A204.1 (cell line): ENCODE results near the gene FLT1.
A peak's percentile ranks its signal among the peaks of the same experiment; 100 is the strongest.

Experiments used
- FAIRE-seq: peaks from 2 replicates; lab custom pipeline; 2012; peaks lifted over from hg19 to GRCh38; lab: Jason Lieb, UNC

The FLT1 gene

DNA sequence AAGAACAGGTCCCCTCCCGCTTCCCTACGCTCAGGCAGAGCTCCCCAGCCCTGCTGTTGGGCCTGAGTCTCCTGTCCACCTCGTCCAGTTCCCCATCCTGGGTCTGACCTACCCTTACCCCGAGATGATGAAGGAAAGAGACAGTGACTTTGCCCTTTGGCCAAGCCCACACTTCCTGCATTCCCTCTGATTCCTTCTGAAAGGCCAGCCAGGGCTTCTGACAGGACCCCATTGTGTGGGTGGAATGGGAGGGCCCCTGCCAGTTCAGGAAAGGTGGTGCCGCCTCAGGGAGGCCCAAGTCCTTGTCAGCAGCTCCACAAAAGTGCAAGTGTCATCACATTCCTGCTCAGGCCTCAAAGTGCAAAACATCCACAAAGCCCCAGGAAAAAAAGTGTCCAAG, 178.8 kb downstream of the FLT1 start:
- FAIRE-seq: no peak

GRCh38 chr13:28314879-28315278, 180.0 kb downstream of the FLT1 start:
- FAIRE-seq: no peak

GRCh38 chr13:28313579-28313978, 181.3 kb downstream of the FLT1 start:
- FAIRE-seq: no peak

DNA sequence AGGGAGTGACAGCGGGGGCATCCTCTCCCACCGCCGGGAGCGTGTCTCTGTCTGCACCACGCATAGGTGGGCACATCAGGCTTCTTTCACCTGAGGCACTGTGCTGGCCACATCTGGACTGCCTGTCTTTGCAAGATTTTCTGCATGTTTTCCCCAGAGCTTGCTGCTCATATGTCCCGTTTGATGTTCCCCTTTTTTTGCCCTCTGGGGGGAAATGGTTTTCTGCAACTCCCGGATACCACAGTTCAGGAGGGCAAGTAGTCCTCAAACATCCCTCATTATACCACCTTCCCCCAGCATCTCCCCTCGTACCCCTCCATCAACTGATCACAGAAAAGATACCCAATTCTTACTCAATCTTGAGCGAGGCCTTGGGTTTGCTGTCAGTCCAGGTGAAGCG, 188.6 kb downstream of the FLT1 start:
- FAIRE-seq: no peak

- FAIRE-seq: no peak
Measured at GRCh38 chr13:28301839-28302238, 193.1 kb downstream of the FLT1 start.

- FAIRE-seq: no peak
Measured at GRCh38 chr13:28299916-28300315, 195.0 kb downstream of the FLT1 start.

GRCh38 chr13:28297341-28297740, 197.6 kb downstream of the FLT1 start:
- FAIRE-seq: no peak

- FAIRE-seq: no peak
Measured at GRCh38 chr13:28286263-28286662, 208.7 kb downstream of the FLT1 start.

- FAIRE-seq: no peak
Measured at GRCh38 chr13:28283600-28283999, 211.3 kb downstream of the FLT1 start.

- no peak for FAIRE-seq
Measured at GRCh38 chr13:28282451-28282850, 212.5 kb downstream of the FLT1 start.

- FAIRE-seq: no peak
Measured at GRCh38 chr13:28273919-28274318, 221.0 kb downstream of the FLT1 start.

GRCh38 chr13:28271056-28271840, 223.7 kb downstream of the FLT1 start:
- no peak for FAIRE-seq

DNA sequence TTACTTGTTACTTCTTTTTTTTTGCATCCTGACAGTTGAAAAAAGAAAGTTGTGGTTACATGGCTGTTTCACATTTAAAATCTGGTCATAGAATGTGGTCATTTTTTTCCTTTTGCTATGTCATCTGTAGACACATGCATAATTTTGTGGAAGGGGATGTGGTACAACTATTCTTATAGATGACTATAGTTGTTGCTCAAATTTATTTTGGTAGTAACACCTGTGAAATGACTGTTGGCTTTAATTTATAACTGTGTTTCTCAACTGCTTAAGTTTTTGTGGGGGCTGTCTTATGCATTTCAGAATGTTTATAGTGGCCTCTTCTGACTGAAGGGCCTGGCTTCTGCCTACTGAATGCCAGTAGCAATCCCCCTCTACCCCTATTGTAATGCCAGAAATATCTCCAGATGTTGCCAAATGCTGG, 226.1 kb downstream of the FLT1 start:
- FAIRE-seq: no peak

GRCh38 chr13:28267497-28267896, 227.4 kb downstream of the FLT1 start:
- no peak for FAIRE-seq

- FAIRE-seq: no peak
Measured at GRCh38 chr13:28258417-28258816, 236.5 kb downstream of the FLT1 start.

DNA sequence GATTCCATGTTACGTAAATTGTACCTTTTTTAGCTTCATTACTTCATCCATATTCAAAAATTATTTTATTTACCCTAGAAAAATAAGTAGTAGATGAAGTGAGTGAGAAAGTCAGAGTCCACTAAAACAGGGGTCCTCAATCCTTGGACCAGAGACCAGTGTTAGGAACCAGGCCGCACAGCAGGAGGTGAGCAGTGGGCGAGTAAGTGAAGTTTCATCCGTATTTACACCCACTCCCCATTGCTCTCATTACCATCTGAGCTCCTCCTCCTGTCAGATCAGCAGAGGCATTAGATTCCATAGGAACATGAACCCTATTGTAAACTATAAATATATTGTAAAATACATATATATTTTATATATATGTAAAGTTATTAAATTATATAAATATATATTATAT, 237.6 kb downstream of the FLT1 start:
- FAIRE-seq: no peak

DNA sequence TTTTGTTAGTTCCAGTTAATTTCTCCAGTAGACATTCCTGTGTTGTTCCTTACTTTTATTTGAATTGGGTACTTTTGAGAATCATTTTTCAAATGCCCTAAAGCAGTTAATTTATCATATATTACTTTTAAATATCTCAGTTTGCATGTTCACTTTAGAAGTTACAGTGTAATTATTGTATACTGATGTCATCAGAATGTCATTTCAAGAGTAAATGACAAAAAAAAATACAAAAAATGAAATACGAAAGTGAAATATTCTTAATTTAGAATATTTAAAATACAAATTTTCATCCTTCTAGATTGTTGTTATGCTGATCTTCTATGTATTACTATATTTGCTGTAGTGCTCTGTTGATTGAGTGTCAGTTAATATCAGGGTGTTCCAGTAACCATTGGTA, 242.4 kb downstream of the FLT1 start:
- peak; percentile 27 for FAIRE-seq

DNA sequence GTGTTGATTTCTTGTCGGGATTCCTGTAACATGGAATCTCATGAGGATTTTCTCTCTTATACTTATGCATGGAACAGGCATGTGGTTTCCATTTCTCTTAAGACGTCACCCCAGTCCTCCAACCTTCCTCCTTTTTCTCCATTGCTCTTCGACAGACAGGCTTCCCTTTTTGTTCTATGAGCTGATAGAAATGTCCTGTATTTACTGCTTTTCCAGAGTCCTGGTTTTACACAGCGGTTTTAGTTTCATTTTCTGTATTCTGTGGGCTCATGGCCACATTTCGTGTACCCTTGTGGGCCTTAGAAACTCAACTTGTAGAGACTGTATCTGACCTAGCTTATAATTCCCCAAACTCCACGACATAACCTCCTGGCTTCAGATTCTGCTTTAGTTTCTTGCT, 243.5 kb downstream of the FLT1 start:
- FAIRE-seq: peak; percentile 6

DNA sequence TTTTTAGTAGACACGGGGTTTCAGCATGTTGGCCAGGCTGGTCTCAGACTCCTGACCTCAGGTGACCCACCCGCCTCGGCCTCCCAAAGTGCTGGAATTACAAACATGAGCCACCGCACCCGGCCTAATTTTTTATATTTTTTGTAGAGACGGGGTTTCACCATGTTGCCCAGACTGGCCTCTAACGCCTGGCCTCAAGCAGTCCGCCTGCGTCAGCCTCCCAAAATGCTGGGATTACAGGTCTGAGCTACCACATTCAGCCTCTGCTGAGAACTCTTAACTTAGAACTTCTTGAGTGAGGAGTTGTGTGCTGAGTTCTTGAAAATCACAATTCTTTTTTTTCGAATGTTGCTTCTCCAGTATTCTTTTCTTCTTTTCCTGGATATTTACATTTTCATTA, 244.4 kb downstream of the FLT1 start:
- FAIRE-seq: no peak
